IPS-18a (cell line): Measurements from ENCODE around the gene SURF1.

Source experiments
- H3K27ac ChIP-seq: one replicate; pipeline ENCODE4 v1.5.1; 2013; ENCODE audit warnings: low read length
- H3K27me3 ChIP-seq: one replicate; pipeline ENCODE4 v1.6.1; 2013; ENCODE audit warnings: mild to moderate bottlenecking, low read length; ENCODE audit not compliant: control insufficient read depth, insufficient read depth
- H3K36me3 ChIP-seq: one replicate; pipeline ENCODE4 v1.6.1; 2013; ENCODE audit warnings: low read depth, low read length; ENCODE audit not compliant: control insufficient read depth
- H3K4me1 ChIP-seq: one replicate; pipeline ENCODE4 v1.6.1; 2013; ENCODE audit warnings: low read depth, low read length; ENCODE audit not compliant: control insufficient read depth
- H3K4me3 ChIP-seq: one replicate; pipeline ENCODE4 v1.5.1; 2013; ENCODE audit warnings: low read length
- H3K9ac ChIP-seq: one replicate; pipeline ENCODE4 v1.6.1; 2013; ENCODE audit warnings: mild to moderate bottlenecking, low read length, moderate library complexity
- H3K9me3 ChIP-seq: one replicate; pipeline ENCODE4 v1.6.1; 2013; ENCODE audit warnings: low read depth, low read length; ENCODE audit not compliant: control insufficient read depth

The SURF1 gene

GRCh38 chr9:133359399-133360175 is 3.3 kb upstream of the SURF1 start:
- Histone ChIP-seq H3K9ac (no peak overlapping the region), H3K4me1 (peaks cover 5% of the 10 kb centered on the region)

GRCh38 chr9:133357656-133358055 is 1.4 kb upstream of the SURF1 start:
- H3K27ac ChIP-seq: no peak overlapping the region
- H3K4me3 ChIP-seq: peak overlapping the region; percentile 88
- H3K9me3 ChIP-seq: no peaks in the 10 kb centered on the region
- no peaks in the 10 kb centered on the region for H3K27me3 ChIP-seq
- no peak overlapping the region for H3K9ac ChIP-seq
- peaks cover 5% of the 10 kb centered on the region for H3K4me1 ChIP-seq
- H3K36me3 ChIP-seq: peaks cover 35% of the 10 kb centered on the region

More at GRCh38 chr9:133359399-133360175, 3.3 kb upstream of the SURF1 start:
- no peak overlapping the region for H3K4me3 ChIP-seq
- H3K27me3 ChIP-seq: no peaks in the 10 kb centered on the region
- H3K9me3 ChIP-seq: no peaks in the 10 kb centered on the region
- H3K27ac ChIP-seq: no peak overlapping the region
- H3K36me3 ChIP-seq: peaks cover 40% of the 10 kb centered on the region

- Histone ChIP-seq H3K36me3 (peaks cover 37% of the 10 kb centered on the region), H3K9ac (peak overlapping the region; percentile 75), H3K4me3 (peak overlapping the region; percentile 88), H3K9me3 (no peaks in the 10 kb centered on the region), H3K27ac (no peak overlapping the region), H3K4me1 (peaks cover 5% of the 10 kb centered on the region), H3K27me3 (no peaks in the 10 kb centered on the region)
Measured at GRCh38 chr9:133355881-133356357, 368 bp downstream of the SURF1 start.

GRCh38 chr9:133354766-133355165 is 1.5 kb downstream of the SURF1 start:
- Histone ChIP-seq H3K4me1 (peaks cover 5% of the 10 kb centered on the region), H3K4me3 (no peak overlapping the region), H3K9me3 (no peaks in the 10 kb centered on the region), H3K9ac (no peak overlapping the region), H3K27me3 (no peaks in the 10 kb centered on the region), H3K27ac (no peak overlapping the region), H3K36me3 (peaks cover 38% of the 10 kb centered on the region)

- Histone ChIP-seq H3K36me3 (peaks cover 45% of the 10 kb centered on the region), H3K4me1 (peaks cover 5% of the 10 kb centered on the region), H3K27me3 (no peaks in the 10 kb centered on the region), H3K4me3 (no peak overlapping the region), H3K9ac (no peak overlapping the region), H3K27ac (no peak overlapping the region), H3K9me3 (no peaks in the 10 kb centered on the region)
Measured at GRCh38 chr9:133353548-133353947, 2.7 kb downstream of the SURF1 start.

- H3K36me3 ChIP-seq: peaks cover 45% of the 10 kb centered on the region
Measured at GRCh38 chr9:133352635-133353340, 3.5 kb downstream of the SURF1 start.

GRCh38 chr9:133351908-133352634 is 4.2 kb downstream of the SURF1 start:
- H3K27me3 ChIP-seq: no peaks in the 10 kb centered on the region
- H3K9ac ChIP-seq: no peak overlapping the region
- H3K4me1 ChIP-seq: peaks cover under 1% of the 10 kb centered on the region
- H3K27ac ChIP-seq: no peak overlapping the region
- no peak overlapping the region for H3K4me3 ChIP-seq
- H3K36me3 ChIP-seq: peaks cover 45% of the 10 kb centered on the region
- no peaks in the 10 kb centered on the region for H3K9me3 ChIP-seq

More at GRCh38 chr9:133352635-133353340, 3.5 kb downstream of the SURF1 start:
- Histone ChIP-seq H3K4me1 (peaks cover 5% of the 10 kb centered on the region), H3K27me3 (no peaks in the 10 kb centered on the region), H3K27ac (no peak overlapping the region), H3K9me3 (no peaks in the 10 kb centered on the region), H3K9ac (no peak overlapping the region), H3K4me3 (no peak overlapping the region)

- Histone ChIP-seq H3K27ac (no peak overlapping the region), H3K9ac (no peak overlapping the region), H3K36me3 (peaks cover 45% of the 10 kb centered on the region), H3K27me3 (no peaks in the 10 kb centered on the region), H3K4me1 (no peaks in the 10 kb centered on the region), H3K9me3 (no peaks in the 10 kb centered on the region), H3K4me3 (no peak overlapping the region)
Measured at GRCh38 chr9:133351526-133351907, 4.8 kb downstream of the SURF1 start.

GRCh38 chr9:133349965-133350616 is 6.2 kb downstream of the SURF1 start:
- Histone ChIP-seq H3K9me3 (no peaks in the 10 kb centered on the region), H3K4me1 (no peaks in the 10 kb centered on the region), H3K27me3 (no peaks in the 10 kb centered on the region), H3K36me3 (peaks cover 45% of the 10 kb centered on the region), H3K9ac (no peak overlapping the region), H3K4me3 (peak overlapping the region; percentile 97), H3K27ac (no peak overlapping the region)

GRCh38 chr9:133348718-133349573 is 7.3 kb downstream of the SURF1 start:
- no peaks in the 10 kb centered on the region for H3K9me3 ChIP-seq
- no peaks in the 10 kb centered on the region for H3K4me1 ChIP-seq
- H3K4me3 ChIP-seq: peak overlapping the region; percentile 97
- H3K9ac ChIP-seq: peak overlapping the region; percentile 99
- H3K27me3 ChIP-seq: no peaks in the 10 kb centered on the region
- peaks cover 54% of the 10 kb centered on the region for H3K36me3 ChIP-seq
- peak overlapping the region; percentile 98 for H3K27ac ChIP-seq
